CD4-positive, alpha-beta T cell treated with Interleukin-4 for 1 hour (primary cell): ENCODE measurements around the gene CREG1.

Experiments
- DNase-seq, 2 donors: peaks; one replicate each; pipeline ENCODE4 v3.0.0-alpha.2; 2020 to 2022

Gene CREG1

GRCh38 chr1:167502719-167503462 lies 50.7 kb downstream of the CREG1 start:
- DNase-seq = no peak

GRCh38 chr1:167502192-167502551 lies 51.4 kb downstream of the CREG1 start:
- no peak for DNase-seq

DNA sequence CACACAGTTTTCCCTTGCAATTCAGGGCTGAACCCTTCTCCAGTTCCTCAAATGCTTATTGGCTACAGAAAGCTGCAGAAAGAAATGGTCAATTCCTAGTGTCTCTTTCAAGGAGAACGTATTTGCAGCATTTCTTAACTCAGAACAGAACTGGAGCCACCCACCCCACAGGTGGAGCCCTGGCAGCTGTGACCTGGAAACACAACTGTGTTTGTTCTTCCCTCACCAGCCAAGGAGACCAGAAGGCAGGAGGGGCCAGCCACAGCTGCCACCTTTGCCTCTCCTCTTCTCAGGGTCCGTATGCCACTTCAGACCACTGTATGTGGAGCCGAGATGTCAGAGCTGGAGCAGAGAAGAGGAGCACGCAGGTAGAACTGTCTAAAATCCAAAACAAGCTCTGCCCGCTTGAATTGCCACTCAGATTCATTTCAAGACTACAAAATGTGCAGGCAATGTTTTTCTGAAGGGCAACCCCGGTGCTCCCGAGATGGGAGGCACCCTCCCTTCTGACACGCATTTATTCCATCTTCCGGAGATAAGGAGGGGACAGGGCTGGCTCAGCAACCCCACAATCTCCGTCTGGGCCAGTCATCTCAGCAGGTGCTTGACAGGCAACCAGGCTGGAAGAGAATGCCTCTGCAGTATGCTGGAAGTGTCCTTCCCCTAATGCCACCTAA lies 51.9 kb downstream of the CREG1 start:
- DNase-seq = no peak

GRCh38 chr1:167500283-167500860 lies 53.2 kb downstream of the CREG1 start:
- peak in 1 of 2 donors; percentile 42 for DNase-seq

- peak in 1 of 2 donors; percentile 58 for DNase-seq
Measured at GRCh38 chr1:167499664-167500101, 53.9 kb downstream of the CREG1 start.

- no peak for DNase-seq
Measured at GRCh38 chr1:167499106-167499505, 54.5 kb downstream of the CREG1 start.

DNA sequence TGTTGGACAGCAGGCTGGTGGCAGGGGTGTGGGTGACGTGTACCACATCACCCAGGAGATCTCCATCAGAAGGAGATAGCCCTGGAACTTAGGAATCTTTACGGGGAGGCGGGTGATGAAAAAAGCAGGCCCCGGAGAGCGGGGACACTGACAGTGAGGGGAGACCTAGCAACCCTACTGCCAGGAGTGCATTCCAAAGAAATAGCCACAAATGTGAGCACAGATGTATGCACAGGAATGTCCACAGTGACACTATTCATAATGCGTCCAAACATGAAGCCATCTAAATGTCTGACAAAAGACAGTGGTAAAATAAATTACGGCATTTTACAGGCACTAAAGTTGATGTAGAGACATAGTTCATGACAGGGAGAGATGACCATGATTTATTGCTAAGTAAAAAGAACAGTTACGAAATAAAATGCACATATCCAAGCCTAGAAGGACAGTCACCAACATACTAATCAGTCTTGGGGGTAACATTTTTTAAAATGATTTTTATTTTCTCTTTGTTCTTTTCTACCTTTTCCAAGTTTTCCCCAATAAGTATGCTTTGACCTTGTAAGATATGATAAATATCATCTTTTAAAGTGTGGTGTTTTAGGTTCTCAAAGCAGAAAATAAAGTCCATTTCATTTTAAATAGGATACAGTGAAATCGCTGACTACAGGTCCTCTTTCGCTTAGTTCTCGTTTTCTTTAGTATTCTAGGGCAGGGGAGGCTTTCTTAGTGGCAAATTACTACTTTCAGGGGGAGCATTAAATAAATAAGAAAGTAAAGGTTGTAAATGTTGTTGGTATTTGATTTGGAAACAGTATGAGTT lies 56.6 kb downstream of the CREG1 start:
- no peak for DNase-seq

DNA sequence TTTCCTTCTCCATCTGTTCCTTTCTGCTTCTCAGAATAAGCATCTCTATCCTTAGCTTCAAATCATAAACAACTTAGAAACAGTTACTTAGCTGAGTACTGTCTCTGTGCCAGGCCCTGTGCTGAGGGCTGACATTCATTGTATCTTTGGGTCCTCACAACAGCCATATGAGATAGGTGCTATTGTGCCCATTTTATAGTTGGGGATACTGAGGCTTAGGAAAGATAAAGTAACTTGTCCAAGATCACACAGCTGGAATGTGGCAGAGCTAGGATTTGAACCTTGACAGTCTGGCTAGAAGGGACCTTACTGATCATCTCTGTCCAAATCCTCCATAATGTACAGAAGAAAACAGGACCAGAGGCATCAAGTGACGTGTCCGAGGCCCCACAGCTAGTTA lies 60.2 kb downstream of the CREG1 start:
- DNase-seq = no peak

- peak; percentile 54 to 64 for DNase-seq
Measured at GRCh38 chr1:167492481-167492910, 61.1 kb downstream of the CREG1 start.

- peak in 1 of 2 donors; percentile 53 for DNase-seq
Measured at GRCh38 chr1:167491586-167492461, 61.7 kb downstream of the CREG1 start.
